ENCODE measurements around the gene MRPL28. TPM values are rescaled to one million over a fixed set of nuclear protein-coding genes. Genes with fewer than 3 reads are reported as not detected.
"Not testable (repeated sequence)": the region's sequence is repeated elsewhere in the genome, so short reads cannot be mapped to it uniquely, and the experiment has no call there.

Gene MRPL28
- total and polyA plus RNA-seq, 2 donors (not counting 1 experiment from before 2014, with no cell fraction given) = 65.2 to 86.5 TPM

DNA sequence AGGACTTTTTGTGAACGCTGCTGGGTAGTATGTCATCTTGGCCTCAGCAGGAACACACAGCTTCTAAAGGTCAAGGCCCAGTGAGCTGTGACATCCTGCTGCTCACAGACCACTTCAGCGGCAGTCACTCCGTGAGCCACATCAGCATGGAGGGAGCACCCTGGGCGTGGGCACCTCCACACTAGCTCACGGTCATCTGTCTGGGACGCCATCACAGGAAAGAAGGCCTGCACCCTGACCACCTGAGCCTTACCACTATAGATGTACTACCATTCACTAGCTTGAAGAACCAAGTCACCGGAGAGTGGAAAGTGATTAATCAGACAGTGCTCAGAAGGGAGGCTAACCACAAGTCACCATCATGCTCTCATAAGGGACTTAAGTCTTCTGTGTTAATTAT is 21.1 kb downstream of the MRPL28 start:
- Histone ChIP-seq H3K9ac (ENCODE audit: insufficient read depth, low read length) (no peak overlapping the region), H3K79me2 (ENCODE audit: control insufficient read depth, insufficient read depth, low read length) (peaks cover 41% of the 10 kb centered on the region), H3K4me1 (ENCODE audit: control insufficient read depth, extremely low read depth, insufficient read depth, low read length) (peaks cover 4% of the 10 kb centered on the region), H3K36me3 (ENCODE audit: control insufficient read depth, insufficient read depth, low read length) (peaks cover 6% of the 10 kb centered on the region), H3K27ac (ENCODE audit: insufficient read depth, low read length) (no peak overlapping the region), H3K4me2 (ENCODE audit: extremely low read depth, insufficient read depth, low read length) (no peak overlapping the region), H2AFZ (ENCODE audit: low read length) (no peak overlapping the region), H3K4me3 (replicated peaks in 1 of 4; ENCODE audit: control extremely low read depth in 1 of 4, insufficient read depth in 1 of 4, low read depth in 3 of 4, low read length in 4 of 4) (no peak overlapping the region), H3K27me3 (ENCODE audit: control insufficient read depth, insufficient read depth, low read length) (no peaks in the 10 kb centered on the region), H3K9me3 (ENCODE audit: control insufficient read depth, insufficient read depth, low read depth, low read length) (no peaks in the 10 kb centered on the region), H4K20me1 (ENCODE audit: control insufficient read depth, extremely low read depth, insufficient read depth, low read length) (no peaks in the 10 kb centered on the region)
- no peak for DNase-seq (ENCODE audit: low read depth in 2 of 2)
- TF ChIP-seq CTCF (conservative IDR thresholded peaks at IDR 0.05 in 1 of 2, IDR thresholded peaks at IDR 0.05 in 1 of 2; ENCODE audit: low read depth in 1 of 2, low read length in 2 of 2) (no peak), EZH2 (IDR thresholded peaks at IDR 0.05; ENCODE audit: low read length, missing control alignments) (no peak)

GRCh38 chr16:348495-348894 is 21.8 kb downstream of the MRPL28 start:
- not testable (repeated sequence) for H2AFZ ChIP-seq (ENCODE audit: low read length); H3K4me2 ChIP-seq (ENCODE audit: extremely low read depth, insufficient read depth, low read length); H3K4me3 ChIP-seq (replicated peaks in 1 of 4; ENCODE audit: control extremely low read depth in 1 of 4, insufficient read depth in 1 of 4, low read depth in 3 of 4, low read length in 4 of 4); H3K9ac ChIP-seq (ENCODE audit: insufficient read depth, low read length); H3K4me1 ChIP-seq (ENCODE audit: control insufficient read depth, extremely low read depth, insufficient read depth, low read length); H3K27me3 ChIP-seq (ENCODE audit: control insufficient read depth, insufficient read depth, low read length); H3K36me3 ChIP-seq (ENCODE audit: control insufficient read depth, insufficient read depth, low read length); H3K9me3 ChIP-seq (ENCODE audit: control insufficient read depth, insufficient read depth, low read depth, low read length); DNase-seq (ENCODE audit: low read depth in 2 of 2); H4K20me1 ChIP-seq (ENCODE audit: control insufficient read depth, extremely low read depth, insufficient read depth, low read length); H3K27ac ChIP-seq (ENCODE audit: insufficient read depth, low read length)
- H3K79me2 ChIP-seq (ENCODE audit: control insufficient read depth, insufficient read depth, low read length) = peaks cover 41% of the 10 kb centered on the region

- no peak overlapping the region for H3K9ac ChIP-seq (ENCODE audit: insufficient read depth, low read length)
- no peak overlapping the region for H3K4me2 ChIP-seq (ENCODE audit: extremely low read depth, insufficient read depth, low read length)
- peaks cover 4% of the 10 kb centered on the region for H3K4me1 ChIP-seq (ENCODE audit: control insufficient read depth, extremely low read depth, insufficient read depth, low read length)
- H4K20me1 ChIP-seq (ENCODE audit: control insufficient read depth, extremely low read depth, insufficient read depth, low read length) = no peaks in the 10 kb centered on the region
- peaks cover 6% of the 10 kb centered on the region for H3K36me3 ChIP-seq (ENCODE audit: control insufficient read depth, insufficient read depth, low read length)
- no peak overlapping the region for H3K4me3 ChIP-seq (replicated peaks in 1 of 4; ENCODE audit: control extremely low read depth in 1 of 4, insufficient read depth in 1 of 4, low read depth in 3 of 4, low read length in 4 of 4)
- TF ChIP-seq CTCF (conservative IDR thresholded peaks at IDR 0.05 in 1 of 2, IDR thresholded peaks at IDR 0.05 in 1 of 2; ENCODE audit: low read depth in 1 of 2, low read length in 2 of 2) (no peak), EZH2 (IDR thresholded peaks at IDR 0.05; ENCODE audit: low read length, missing control alignments) (no peak)
- no peaks in the 10 kb centered on the region for H3K9me3 ChIP-seq (ENCODE audit: control insufficient read depth, insufficient read depth, low read depth, low read length)
- H3K27ac ChIP-seq (ENCODE audit: insufficient read depth, low read length) = no peak overlapping the region
- H3K27me3 ChIP-seq (ENCODE audit: control insufficient read depth, insufficient read depth, low read length) = no peaks in the 10 kb centered on the region
- no peak overlapping the region for H2AFZ ChIP-seq (ENCODE audit: low read length)
- H3K79me2 ChIP-seq (ENCODE audit: control insufficient read depth, insufficient read depth, low read length) = peaks cover 48% of the 10 kb centered on the region
- no peak for DNase-seq (ENCODE audit: low read depth in 2 of 2)
Measured at GRCh38 chr16:347203-347602, 23.1 kb downstream of the MRPL28 start.

Data from fibroblast of lung (primary cell).